Measurements from ENCODE around the gene METTL2B.
"Not testable (repeated sequence)": the region's sequence is repeated elsewhere in the genome, so short reads cannot be mapped to it uniquely, and the experiment has no call there.

The METTL2B gene

DNA sequence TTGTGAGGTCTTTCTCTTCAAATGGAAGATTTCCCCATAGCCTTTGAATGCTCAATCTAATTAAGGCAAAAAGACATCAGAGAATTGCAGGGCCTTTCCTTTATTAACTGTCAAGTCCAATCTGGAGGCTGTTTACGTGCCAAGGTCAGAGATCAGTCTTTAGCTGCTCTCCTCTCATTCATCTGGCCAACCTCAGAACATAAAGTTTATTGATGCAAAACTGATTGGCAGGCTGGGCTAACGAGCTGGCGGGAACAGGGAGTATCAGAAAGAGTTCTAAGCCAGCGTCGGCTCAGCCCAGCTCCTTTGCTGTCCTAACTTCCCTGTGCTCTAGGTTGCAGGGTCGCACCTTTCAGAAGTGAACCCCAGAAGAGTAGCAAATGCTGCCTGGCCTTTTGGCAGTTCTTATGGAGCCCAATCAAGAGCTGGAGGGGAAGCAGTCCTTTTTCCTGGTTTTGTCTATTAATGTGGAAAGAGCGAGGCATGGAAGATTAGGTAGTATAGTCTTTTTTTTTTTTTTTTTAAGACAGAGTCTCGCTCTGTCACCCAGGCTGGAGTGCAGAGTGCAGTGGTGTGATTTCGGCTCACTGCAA lies 47.5 kb downstream of the METTL2B start:
- DNase-seq = not testable (repeated sequence)

DNA sequence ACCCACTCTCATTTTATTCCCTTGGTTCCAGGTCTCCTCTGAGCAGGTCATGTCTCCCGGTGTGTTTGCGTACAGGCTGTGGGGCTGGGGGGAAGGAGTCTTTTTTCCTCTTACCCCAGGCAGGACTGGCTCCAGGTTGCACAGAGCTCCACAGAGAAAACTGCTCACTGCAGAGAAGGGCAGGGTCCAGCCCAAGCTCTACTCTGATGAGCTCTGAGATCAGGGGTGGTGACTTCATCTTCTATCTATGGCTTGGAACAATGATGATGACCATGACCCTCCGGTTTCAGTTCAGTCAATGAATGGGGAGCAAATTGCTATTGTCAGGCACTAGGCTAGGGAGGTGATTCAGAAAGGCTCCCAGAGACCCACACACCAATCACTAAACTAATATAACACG lies 49.0 kb downstream of the METTL2B start:
- DNase-seq = peak in 1 of 56 donors; percentile 18

DNA sequence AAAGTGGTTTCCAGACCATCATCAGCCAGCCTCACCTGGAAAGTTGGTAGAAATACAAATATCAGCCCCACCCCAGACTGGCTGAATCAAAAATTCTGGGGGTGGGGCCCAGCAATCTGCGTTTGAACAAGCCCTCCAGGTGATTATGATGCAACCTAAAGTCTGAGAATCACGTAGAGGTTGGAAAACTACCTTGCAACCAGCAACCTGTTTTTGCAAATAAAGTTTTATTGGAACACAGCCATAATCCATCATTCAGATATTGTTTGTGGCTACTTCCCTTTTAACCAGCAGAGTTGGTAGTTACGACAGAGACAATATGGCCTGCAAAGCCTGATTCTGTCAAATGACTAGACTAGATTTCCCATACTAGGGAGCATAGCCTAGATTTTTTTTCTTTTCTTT lies 49.5 kb downstream of the METTL2B start:
- DNase-seq = not testable (repeated sequence)

DNA sequence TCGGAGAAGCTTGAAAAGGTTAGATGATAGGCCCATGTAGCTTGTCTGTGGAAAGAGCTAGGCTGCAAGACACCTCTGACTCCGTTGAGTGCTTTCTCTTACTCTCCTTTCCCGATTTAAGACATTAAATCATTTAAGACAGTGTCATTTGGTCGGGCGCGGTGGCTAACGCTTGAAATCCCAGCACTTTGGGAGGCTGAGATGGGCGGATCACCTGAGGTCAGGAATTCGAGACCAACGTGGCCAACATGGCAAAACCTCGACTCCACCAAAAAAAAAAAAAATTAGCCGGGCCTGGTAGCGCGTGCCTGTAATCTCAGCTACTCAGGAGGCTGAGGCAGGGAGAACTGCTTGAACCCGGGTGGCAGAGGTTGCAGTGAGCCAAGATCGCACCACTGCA lies 52.6 kb downstream of the METTL2B start:
- DNase-seq = not testable (repeated sequence)

DNA sequence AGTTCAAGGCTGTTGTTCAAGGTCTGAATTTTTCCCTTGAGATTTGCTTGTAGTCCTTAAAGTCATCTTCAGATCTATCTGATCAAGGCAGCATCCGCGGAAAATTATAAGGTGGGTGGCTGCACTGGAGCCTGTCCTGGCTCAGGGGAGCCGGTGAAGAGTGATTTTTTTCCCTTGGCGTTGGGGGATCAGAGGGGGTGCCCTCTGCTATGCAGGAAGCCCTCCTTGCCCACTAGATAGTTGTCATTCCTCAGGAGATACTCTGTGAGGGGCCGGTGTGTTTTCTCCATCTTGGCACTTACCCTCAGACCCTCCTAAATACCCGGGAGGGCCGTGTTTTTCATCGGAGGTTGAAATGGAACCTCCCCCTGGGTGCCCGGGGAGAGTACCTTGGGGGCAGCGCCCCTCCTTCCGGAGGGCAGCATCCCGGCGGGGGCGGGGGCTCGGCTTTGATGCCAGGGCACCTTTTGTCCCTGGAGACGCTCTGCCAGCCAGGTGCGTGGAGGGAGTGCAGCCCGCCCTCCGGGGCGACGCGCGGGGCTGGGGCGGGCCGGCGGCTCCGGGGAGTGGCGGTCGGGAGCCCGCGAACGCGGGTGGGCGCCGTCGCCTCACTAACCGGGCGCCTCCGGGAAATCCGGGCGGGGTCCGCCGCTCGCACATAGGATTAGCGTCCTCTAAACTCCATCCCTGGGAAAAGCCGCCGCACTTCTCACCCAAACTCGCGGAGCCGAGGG lies 53.7 kb downstream of the METTL2B start:
- peak in 11 of 56 donors; percentile 16 to 63 (median 45) for DNase-seq

DNA sequence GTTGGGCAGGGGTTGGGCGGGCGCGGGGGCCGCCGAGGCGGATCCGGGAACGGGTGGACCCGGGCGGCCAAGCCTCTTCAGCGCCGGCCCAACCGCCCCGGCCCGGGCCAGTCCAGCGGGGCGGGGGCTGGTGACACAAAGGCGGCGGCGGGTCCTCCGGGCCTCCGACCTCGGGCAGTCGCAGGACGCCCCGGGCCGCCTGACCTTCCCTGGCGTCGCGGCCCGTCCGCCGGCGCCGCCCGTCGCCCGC lies 54.2 kb downstream of the METTL2B start:
- DNase-seq = peak in 4 of 56 donors; percentile 46 to 75 (median 51)

DNA sequence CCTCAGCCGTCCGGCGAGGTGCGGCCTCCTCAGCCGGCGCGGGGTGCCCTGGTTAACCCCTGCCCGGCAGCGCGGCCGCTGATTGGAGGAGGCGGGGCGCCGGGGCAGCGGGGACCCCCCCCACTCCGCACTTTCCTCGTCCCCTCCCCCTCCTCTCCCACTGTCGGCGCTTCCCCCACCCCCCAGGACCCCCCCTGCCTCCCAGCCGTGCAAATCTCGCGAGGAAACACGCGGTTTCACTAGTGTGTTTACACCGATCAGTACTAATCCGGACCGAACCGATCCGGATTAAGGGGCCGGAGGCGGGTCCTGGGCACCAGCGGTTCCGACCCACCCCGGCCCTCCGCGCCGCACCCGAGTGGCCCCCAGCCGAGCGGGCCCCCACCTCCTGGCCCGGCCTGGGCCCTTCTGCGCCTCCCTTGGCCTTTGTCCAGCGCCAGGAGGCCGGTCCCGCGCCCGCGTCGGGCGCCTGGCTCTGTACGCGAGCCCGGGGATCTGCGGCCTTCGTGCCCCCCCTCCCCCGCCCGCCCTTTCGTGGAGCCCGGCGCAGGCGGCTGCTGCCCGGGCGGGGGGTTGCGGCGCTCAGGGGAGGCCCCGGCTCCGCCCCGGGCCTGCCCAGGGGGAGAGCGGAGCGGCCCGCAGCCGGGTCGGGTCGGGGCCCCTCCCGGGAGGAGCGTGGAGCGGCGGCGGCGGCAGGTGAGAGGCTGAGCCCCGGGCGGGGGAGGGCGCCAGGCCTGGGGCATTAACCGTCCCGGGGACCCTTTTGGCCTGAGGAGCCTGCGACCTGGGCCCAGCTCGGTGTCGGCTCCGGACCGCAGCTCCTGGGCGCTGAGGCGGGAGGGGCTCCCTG lies 54.8 kb downstream of the METTL2B start:
- peak in 53 of 56 donors; percentile 28 to 92 (median 73) for DNase-seq

DNA sequence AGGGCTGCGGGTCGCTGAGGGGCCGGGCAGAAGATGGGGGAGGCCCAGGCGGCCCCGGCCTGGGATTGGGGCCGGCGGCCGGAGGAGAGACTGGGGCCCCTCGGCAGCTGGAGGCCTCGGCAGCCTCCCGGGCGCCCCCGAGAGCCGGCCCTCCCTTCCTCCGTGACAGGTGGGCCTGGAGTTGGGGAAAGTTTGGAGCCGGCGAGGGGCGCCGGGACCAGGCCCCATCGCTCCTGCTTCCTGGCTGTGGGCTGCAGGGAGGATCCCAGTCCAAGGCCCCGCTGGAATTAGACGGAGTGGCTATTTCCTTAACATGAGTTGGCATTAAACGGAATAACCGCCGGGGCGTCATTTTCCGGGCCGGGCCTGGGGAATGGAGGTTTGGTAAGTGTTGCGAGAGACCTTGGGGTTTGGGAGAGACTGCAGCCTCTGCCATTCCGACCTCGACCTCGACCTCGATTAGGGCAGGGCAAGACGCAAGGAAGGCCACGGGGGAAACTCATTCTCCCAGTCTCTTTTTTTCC lies 55.5 kb downstream of the METTL2B start:
- peak in 16 of 56 donors; percentile 5 to 60 (median 12) for DNase-seq

DNA sequence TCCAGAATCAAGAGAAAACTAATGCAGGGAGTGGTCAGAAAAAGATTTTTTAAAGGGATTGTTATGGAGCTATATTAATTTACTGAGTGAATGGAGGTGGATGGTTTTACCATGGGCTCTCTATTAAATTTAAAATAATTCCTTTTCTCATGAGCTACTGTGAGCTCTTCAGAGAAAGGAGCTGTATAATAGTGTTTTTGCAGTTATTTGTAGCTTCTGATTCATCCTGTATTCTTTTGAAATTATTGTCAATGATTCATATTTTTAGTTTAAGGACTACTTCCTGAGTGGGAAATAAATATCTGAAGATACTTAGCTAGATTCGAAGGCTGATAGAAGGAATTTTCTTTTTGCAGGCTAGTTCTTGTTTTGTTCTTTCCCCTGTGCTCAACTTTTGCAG lies 56.4 kb downstream of the METTL2B start:
- DNase-seq = not testable (repeated sequence)

DNA sequence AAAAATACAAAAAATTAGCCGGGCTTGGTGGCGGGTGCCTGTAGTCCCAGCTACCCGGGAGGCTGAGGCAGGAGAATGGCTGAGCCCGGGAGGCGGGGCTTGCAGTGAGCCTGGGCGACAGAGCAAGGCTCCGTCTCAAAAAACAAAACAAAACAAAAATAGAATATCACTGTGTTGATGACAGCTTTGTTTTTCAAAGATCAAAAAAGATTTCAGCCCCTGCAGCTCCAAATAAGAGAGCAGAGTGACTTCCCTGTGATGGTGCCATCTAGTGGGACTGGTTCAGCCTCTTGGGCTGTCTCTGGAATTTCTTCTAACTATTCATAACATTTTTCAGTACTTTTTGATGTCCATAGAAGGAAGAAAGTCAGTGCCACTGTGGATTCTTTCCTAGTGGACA lies 60.9 kb downstream of the METTL2B start:
- DNase-seq = not testable (repeated sequence)

DNA sequence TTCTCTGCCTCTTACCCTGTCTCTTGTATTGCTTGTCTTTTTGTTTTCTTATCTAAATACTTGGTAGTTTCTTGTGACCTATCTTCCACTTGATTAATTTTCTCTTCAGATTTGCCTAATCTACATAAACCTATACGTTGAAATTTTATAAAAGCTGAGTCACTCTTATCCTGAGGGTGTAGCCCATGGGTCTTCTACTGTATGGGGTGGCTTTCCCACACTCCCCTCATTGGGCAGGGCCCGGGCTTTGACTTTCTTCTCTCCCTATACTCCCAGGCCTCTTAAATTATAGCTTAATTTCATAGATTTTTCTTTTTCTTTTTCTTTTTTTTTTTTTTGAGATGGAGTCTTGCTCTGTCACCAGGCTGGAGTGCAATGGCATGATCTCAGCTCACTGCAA lies 66.0 kb downstream of the METTL2B start:
- not testable (repeated sequence) for DNase-seq

DNA sequence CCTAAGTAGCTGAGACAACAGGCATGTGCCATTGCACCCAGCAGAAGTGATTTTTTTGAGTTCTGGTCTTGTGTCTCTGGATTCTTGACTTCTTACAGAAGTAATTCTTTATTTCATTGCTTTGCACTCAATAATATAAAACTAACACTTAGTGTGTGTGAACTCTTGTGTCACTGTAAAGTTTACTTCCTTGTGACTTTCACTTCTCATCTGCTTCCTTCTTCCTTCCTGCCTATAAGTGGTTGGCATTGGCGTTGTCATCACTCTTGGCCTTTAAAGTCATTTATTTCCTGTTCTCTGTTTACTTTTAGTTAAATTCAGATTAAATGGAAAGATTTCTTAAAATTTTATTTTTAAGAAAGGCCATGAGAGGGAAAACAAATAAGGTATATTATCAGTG lies 66.8 kb downstream of the METTL2B start:
- not testable (repeated sequence) for DNase-seq

DNA sequence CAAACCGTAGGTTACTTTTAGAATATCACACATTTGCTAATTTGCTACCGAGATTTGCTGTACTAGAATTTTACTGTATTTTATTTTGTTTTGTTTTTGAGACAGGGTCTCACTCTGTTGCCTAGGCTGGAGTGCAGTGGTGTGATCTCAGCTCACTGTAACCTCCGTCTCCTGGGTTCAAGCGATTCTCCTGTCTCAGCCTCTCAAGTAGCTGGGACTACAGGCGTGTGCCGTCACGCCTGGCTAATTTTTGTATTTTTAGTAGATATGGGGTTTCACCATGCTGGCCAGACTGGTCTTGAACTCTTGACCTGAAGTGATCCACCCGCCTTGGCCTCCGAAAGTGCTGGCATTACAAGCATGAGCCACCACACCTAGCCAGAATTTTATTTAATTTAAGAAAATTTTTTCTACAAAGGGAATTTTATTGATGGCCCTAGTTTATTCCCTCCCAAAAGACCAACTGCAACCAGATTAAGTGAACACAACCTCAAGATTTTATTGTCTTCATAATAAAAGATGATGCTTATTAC lies 69.8 kb downstream of the METTL2B start:
- not testable (repeated sequence) for DNase-seq

DNA sequence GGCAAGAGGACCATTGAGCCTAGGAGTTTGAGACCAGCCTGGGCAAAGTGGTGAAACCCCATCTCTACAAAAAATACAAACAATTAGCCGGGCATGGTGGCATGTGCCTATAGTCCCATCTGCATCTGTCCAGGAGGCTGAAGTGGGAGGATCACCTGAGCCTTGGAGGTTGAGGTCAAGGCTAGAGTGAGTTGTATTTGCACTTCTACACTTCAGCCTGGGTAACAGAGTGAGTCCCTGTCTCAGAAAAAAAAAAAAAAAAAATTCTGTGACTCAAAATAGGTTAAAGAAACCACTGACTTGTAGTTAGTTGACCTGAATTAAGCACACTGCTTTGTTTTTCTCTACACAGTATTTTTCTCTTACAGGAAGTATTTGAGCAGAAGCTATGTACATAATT lies 74.4 kb downstream of the METTL2B start:
- DNase-seq = no peak

DNA sequence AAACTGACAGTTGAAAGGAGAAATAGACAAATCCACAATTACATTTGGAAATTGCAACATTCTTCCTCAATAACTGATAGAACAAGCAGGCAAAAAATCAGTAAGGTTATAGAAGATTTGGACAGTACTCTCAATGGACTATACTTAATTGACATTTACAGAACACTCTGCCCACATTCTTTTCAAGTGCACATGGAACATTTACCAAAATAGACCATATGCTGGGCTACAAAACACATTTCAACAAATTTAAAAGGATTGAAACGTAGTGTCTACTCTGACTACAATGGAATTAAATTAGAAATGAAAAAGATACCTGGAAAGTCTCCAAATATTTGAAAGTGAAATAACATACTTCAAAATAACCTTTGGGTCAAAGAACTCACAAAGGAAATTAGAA lies 77.8 kb downstream of the METTL2B start:
- not testable (repeated sequence) for DNase-seq
